ENCODE measurements around the gene ESAM.
A peak's percentile ranks its signal among the peaks of the same experiment; 100 is the strongest.

GRCh38 chr11:124717786-124718651 lies 44.1 kb downstream of the ESAM start:
- TF ChIP-seq CTCF (optimal IDR thresholded peaks at IDR 0.05 in 1 of 3, IDR thresholded peaks at IDR 0.05 in 1 of 3, conservative IDR thresholded peaks at IDR 0.05 in 1 of 3; ENCODE audit: extremely low read depth in 1 of 3, insufficient read depth in 2 of 3, low read length in 3 of 3) = no peak
- TF ChIP-seq EZH2 (IDR thresholded peaks at IDR 0.05; ENCODE audit: low read length) = peak; percentile 62
